ENCODE measurements around the gene BACE2. TPM values are rescaled to one million over a fixed set of nuclear protein-coding genes. Genes with fewer than 3 reads are reported as not detected.

Gene BACE2
- total and polyA plus RNA-seq, 7 donors, result 5.3 to 16.0 (median 7.2) TPM

DNA sequence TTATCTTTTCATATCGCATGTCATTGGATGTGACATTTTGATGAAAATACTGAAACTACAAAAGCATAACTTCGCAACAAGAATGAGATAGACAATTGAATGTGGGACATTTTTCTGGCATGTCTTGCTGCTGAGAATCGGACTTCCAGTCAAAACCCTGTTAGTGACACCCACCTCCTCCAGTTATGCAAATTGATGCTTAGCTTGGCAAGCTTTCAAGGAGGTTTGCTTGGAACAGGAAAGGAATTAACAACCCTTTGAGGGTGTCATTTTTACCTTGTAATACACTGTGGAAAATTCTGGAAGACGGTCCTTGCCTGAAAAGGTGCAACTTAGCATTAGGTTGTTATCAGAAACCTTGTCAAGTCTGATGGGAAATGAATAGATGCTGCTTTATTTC lies 109.9 kb downstream of the BACE2 start:
- intact Hi-C loops (cut with DNase I), result no loop called here
- Histone ChIP-seq H3K9me3 (no peaks in the 10 kb centered on the region), H3K4me1 (no peaks in the 10 kb centered on the region), H3K27me3 (ENCODE audit: insufficient read depth in 3 of 3, low read length in 2 of 3) (peaks cover 0 to 17% (median 2%) of the 10 kb centered on the region in 3 donors), H3K27ac (no peak overlapping the region), H3K4me3 (no peak overlapping the region), H3K36me3 (ENCODE audit: insufficient read depth in 1 of 2, low read depth in 1 of 2) (peaks cover 2 to 7% of the 10 kb centered on the region in 2 donors)
- ATAC-seq (no peak), DNase-seq (no peak)
- 75 to 76% (median 75%) methylated on average over 4 of the region's 4 CpGs for WGBS, 3 donors
- TF ChIP-seq, protein P1, sequence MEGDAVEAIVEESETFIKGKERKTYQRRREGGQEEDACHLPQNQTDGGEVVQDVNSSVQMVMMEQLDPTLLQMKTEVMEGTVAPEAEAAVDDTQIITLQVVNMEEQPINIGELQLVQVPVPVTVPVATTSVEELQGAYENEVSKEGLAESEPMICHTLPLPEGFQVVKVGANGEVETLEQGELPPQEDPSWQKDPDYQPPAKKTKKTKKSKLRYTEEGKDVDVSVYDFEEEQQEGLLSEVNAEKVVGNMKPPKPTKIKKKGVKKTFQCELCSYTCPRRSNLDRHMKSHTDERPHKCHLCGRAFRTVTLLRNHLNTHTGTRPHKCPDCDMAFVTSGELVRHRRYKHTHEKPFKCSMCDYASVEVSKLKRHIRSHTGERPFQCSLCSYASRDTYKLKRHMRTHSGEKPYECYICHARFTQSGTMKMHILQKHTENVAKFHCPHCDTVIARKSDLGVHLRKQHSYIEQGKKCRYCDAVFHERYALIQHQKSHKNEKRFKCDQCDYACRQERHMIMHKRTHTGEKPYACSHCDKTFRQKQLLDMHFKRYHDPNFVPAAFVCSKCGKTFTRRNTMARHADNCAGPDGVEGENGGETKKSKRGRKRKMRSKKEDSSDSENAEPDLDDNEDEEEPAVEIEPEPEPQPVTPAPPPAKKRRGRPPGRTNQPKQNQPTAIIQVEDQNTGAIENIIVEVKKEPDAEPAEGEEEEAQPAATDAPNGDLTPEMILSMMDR (IDR thresholded peaks at IDR 0.05), result no peak

DNA sequence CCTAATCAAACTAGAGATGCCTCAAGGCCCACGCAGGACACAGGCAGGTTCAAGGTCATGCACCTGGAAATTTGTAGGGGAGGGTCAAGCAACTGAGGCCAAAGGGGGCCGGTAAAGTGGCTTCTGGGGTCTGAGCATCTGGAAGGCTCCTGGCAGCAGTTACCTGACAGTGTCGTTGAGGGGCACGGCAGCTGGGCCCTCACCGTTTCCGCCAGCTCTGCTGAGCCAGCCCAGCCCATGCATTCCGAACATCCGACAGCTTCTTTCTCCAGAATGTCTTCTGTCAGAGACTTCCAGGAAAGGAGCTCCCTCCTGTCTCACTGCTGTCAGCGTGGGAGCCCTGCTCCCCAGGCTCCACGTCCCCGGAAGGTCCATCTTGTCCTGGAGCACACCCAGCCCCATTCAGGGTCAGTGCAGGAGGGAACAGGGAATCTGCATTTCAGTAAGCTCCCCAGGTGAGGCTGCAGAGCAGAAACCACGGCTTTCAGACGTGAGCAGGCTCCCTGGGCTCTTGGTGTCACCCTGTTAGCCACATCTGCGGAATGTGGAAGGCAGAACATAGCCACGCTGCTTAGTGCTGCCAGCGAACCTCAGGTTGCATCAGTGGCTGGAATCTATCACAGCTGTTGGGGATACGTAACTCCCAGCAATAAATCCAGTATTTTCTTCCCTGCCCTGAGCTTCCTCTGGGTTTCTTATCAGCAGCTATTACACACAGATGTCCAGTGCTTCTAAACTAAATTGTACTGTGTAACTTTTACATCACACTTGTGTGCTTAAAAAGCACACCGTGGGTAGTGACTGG lies 112.4 kb downstream of the BACE2 start:
- no peak overlapping the region for H3K4me3 ChIP-seq
- H3K36me3 ChIP-seq (ENCODE audit: insufficient read depth in 1 of 2, low read depth in 1 of 2), result peaks cover 2 to 5% of the 10 kb centered on the region in 2 donors
- 35 to 38% (median 38%) methylated on average over 18 of the region's 18 CpGs for WGBS, 3 donors
- DNase-seq, result peak in 1 of 2 donors; percentile 29
- no peak overlapping the region for H3K27ac ChIP-seq
- intact Hi-C loops (cut with DNase I), result loop anchor here (5.0 to 10.0 kb wide), 2 partner anchors 174 to 497 kb away; no protein-coding TSS in a partner anchor
- TF ChIP-seq, protein P1 (IDR thresholded peaks at IDR 0.05), result no peak
- peak in 3 of 4 donors; percentile 30 to 81 (median 51) for ATAC-seq
- no peaks in the 10 kb centered on the region for H3K9me3 ChIP-seq
- H3K4me1 ChIP-seq, result no peaks in the 10 kb centered on the region
- peaks cover 0 to 18% (median 2%) of the 10 kb centered on the region in 3 donors for H3K27me3 ChIP-seq (ENCODE audit: insufficient read depth in 3 of 3, low read length in 2 of 3)

DNA sequence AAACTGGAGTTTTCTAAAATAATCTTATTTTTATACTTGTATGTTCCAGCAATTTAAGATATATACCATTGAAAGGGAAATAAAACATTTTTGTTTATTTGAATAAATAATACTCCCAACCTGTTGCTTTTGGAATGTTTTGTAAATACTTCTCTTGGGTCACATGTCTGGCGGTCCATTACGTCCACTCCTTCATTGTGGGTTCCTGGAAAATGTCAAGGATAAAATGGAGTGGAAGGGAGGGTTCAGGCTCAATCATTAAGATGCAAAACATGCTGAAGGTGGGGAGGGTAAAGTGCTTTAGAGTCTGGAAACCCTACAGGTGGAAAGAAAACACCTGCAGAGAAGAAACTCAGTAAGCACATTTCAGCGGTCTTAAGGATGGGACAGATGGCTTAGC lies 114.5 kb downstream of the BACE2 start:
- no peaks in the 10 kb centered on the region for H3K36me3 ChIP-seq (ENCODE audit: insufficient read depth in 1 of 2, low read depth in 1 of 2)
- WGBS, 3 donors, result 60 to 72% (median 62%) methylated on average over 3 of the region's 3 CpGs
- no peak overlapping the region for H3K27ac ChIP-seq
- no peak for ATAC-seq
- H3K4me1 ChIP-seq, result no peaks in the 10 kb centered on the region
- H3K9me3 ChIP-seq, result no peaks in the 10 kb centered on the region
- intact Hi-C loops (cut with DNase I), result loop anchor here (2.0 to 10.0 kb wide), 3 partner anchors 172 to 495 kb away; no protein-coding TSS in a partner anchor
- TF ChIP-seq, protein P1 (IDR thresholded peaks at IDR 0.05), result no peak
- H3K4me3 ChIP-seq, result no peak overlapping the region
- H3K27me3 ChIP-seq (ENCODE audit: insufficient read depth in 3 of 3, low read length in 2 of 3), result peaks cover 0 to 18% (median 2%) of the 10 kb centered on the region in 3 donors
- DNase-seq, result no peak

DNA sequence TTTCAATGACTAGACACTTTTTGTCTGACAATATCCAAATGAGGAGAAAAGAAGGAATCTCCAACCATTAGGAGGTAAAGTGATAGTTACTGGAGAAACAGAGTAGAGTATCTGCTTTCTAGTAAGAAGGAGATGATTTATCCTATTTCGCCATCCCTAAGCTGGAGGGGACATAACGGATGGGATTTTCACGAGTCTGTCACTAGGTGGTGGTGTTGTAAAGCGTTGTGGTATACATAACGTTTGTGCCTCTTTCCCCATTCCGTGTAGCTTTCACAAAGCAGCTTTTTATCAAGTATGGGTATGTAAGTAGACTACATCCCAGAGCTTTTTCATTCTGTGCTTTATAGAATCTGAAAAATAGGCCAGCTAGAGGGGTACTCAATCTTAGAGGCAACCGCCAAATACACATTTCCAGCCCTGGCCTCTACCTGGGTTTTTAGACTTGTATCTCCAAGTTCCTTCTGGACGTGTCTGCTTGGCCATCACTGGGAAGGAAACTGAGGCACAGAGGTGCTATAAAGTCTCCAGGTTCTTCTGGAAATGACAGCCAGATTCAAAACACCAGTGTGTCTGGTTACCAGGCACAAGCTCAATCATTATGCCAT lies 115.4 kb downstream of the BACE2 start:
- Histone ChIP-seq H3K27me3 (ENCODE audit: insufficient read depth in 3 of 3, low read length in 2 of 3) (peaks cover 0 to 18% (median 2%) of the 10 kb centered on the region in 3 donors), H3K9me3 (no peaks in the 10 kb centered on the region), H3K4me1 (no peaks in the 10 kb centered on the region), H3K27ac (no peak overlapping the region), H3K36me3 (ENCODE audit: insufficient read depth in 1 of 2, low read depth in 1 of 2) (no peaks in the 10 kb centered on the region), H3K4me3 (no peak overlapping the region)
- DNase-seq, result no peak
- peak in 3 of 4 donors; percentile 72 to 83 (median 74) for ATAC-seq
- TF ChIP-seq, protein P1 (IDR thresholded peaks at IDR 0.05), result peak; percentile 64
- intact Hi-C loops (cut with DNase I), result loop anchor here (2.0 to 10.0 kb wide), 3 partner anchors 171 to 494 kb away; no protein-coding TSS in a partner anchor
- WGBS, 3 donors, result 17 to 19% (median 18%) methylated on average over 8 of the region's 8 CpGs

Data from psoas muscle (tissue), 8 donors.